Mucosa of descending colon (tissue), 3 donors: ENCODE measurements around the gene SLC3A2. TPM values are rescaled to one million over a fixed set of nuclear protein-coding genes. Genes with fewer than 3 reads are reported as not detected.

ENCODE experiments used
- ATAC-seq: fragments of 200-7000 bp; cut with Tn5 transposase; one replicate; pipeline ENCODE4 v1.9.1; 2020; ENCODE audit warnings: mild to moderate bottlenecking, moderate library complexity
- DNase-seq, 3 donors: peaks; one replicate each; pipeline ENCODE4 v3.0.0-alpha.2; 2020
- H3K36me3 ChIP-seq: fragments of 200-600 bp; one replicate; pipeline ENCODE4 v1.8.0; 2021; ENCODE audit warnings: low read depth, mild to moderate bottlenecking
- H3K4me1 ChIP-seq: fragments of 200-600 bp; one replicate; pipeline ENCODE4 v1.8.0; 2021; ENCODE audit warnings: low read depth, mild to moderate bottlenecking
- H3K4me3 ChIP-seq: fragments of 200-600 bp; one replicate; pipeline ENCODE4 v1.8.0; 2021; ENCODE audit warnings: mild to moderate bottlenecking
- H3K9me3 ChIP-seq: fragments of 200-600 bp; one replicate; pipeline ENCODE4 v1.8.0; 2021; ENCODE audit warnings: mild to moderate bottlenecking
- CTCF ChIP-seq: fragments of 200-600 bp; IDR thresholded peaks from one replicate; pipeline ENCODE4 v1.8.0; 2022; ENCODE audit warnings: antibody characterized with exemption, mild to moderate bottlenecking
- intact Hi-C, 2 donors: fragments of 100-400 bp; cut with DNase I in 1 of 2; cut with micrococcal nuclease in 1 of 2; formaldehyde crosslinking; loops; one replicate each; pipeline versions ENCODE4 v1.11.0 to v1.11.1; 2022; cut with DNase I, micrococcal nuclease
- total RNA-seq, 3 donors: library from RNA; stranded (reverse); fragmentation: NEBNext Ultra II Directional in 2 of 3; extraction: Animal tissue kit (Norgen Biotek cat#: 25700) in 2 of 3; gene quantifications; one replicate each; pipeline versions ENCODE4 v1.2.1 to v1.2.4, GENCODE V29; 2021 to 2023
- donor health status: DM: no; HTN: no; CAD: no; lungs with moderate emphysema.
- donor health status: DM: no; HTN: no; CAD: no.
- donor health status: DM: no; HTN: yes; CAD: no.

The SLC3A2 gene
- total RNA-seq, 3 donors from 2014 or later = 116 to 127 (median 124) TPM

- Histone ChIP-seq H3K9me3 (no peaks in the 10 kb centered on the region), H3K4me3 (no peak overlapping the region), H3K4me1 (peaks cover 7% of the 10 kb centered on the region), H3K36me3 (no peaks in the 10 kb centered on the region)
- ATAC-seq (no peak), DNase-seq (peak in 1 of 3 donors; percentile 16)
- intact Hi-C loops = no loop called here
- TF ChIP-seq CTCF = no peak
These were observed 4.8 kb upstream of the SLC3A2 start for GRCh38 chr11:62875698-62876478.

GRCh38 chr11:62876712-62877111 is 4.0 kb upstream of the SLC3A2 start:
- intact Hi-C loops = no loop called here
- DNase-seq (no peak), ATAC-seq (no peak)
- Histone ChIP-seq H3K4me3 (no peak overlapping the region), H3K9me3 (no peaks in the 10 kb centered on the region), H3K36me3 (no peaks in the 10 kb centered on the region), H3K4me1 (peaks cover 7% of the 10 kb centered on the region)
- TF ChIP-seq CTCF = no peak

- Histone ChIP-seq H3K36me3 (peaks cover 6% of the 10 kb centered on the region), H3K9me3 (no peaks in the 10 kb centered on the region), H3K4me3 (no peak overlapping the region), H3K4me1 (peaks cover 32% of the 10 kb centered on the region)
- intact Hi-C loops = no loop called here
- no peak for ATAC-seq
- no peak for TF ChIP-seq CTCF
- no peak for DNase-seq
These were observed 1.3 kb upstream of the SLC3A2 start for GRCh38 chr11:62879235-62879978.

GRCh38 chr11:62880231-62880802 is 379 bp upstream of the SLC3A2 start:
- Histone ChIP-seq H3K4me3 (peak overlapping the region; percentile 93), H3K9me3 (no peaks in the 10 kb centered on the region), H3K36me3 (peaks cover 6% of the 10 kb centered on the region), H3K4me1 (peaks cover 32% of the 10 kb centered on the region)
- DNase-seq (peak in 1 of 3 donors; percentile 73), ATAC-seq (peak; percentile 1)
- no peak for TF ChIP-seq CTCF
- intact Hi-C loops = loop anchor here in 1 of 2 donors (10.0 kb wide), 1 partner anchor 684 kb away; the partner anchor contains the start of gene PLAAT2

GRCh38 chr11:62881579-62882430 is 1.1 kb downstream of the SLC3A2 start:
- Histone ChIP-seq H3K4me1 (peaks cover 32% of the 10 kb centered on the region), H3K9me3 (no peaks in the 10 kb centered on the region), H3K36me3 (peaks cover 16% of the 10 kb centered on the region), H3K4me3 (peak overlapping the region; percentile 93)
- intact Hi-C loops = loop anchor here in 1 of 2 donors (10.0 kb wide), 1 partner anchor 683 kb away; the partner anchor contains the start of gene PLAAT2
- ATAC-seq (peak; percentile 83), DNase-seq (peak; percentile 91 to 96 (median 93))
- TF ChIP-seq CTCF = no peak
